Inflammatory macrophage (primary cell): ENCODE results near the gene MTMR2.
A peak's percentile ranks its signal among the peaks of the same experiment; 100 is the strongest.

Source experiments
- DNase-seq, 2 donors: peaks; one replicate each; pipeline ENCODE4 v3.0.0-alpha.2; 2020 to 2022

The MTMR2 gene

DNA sequence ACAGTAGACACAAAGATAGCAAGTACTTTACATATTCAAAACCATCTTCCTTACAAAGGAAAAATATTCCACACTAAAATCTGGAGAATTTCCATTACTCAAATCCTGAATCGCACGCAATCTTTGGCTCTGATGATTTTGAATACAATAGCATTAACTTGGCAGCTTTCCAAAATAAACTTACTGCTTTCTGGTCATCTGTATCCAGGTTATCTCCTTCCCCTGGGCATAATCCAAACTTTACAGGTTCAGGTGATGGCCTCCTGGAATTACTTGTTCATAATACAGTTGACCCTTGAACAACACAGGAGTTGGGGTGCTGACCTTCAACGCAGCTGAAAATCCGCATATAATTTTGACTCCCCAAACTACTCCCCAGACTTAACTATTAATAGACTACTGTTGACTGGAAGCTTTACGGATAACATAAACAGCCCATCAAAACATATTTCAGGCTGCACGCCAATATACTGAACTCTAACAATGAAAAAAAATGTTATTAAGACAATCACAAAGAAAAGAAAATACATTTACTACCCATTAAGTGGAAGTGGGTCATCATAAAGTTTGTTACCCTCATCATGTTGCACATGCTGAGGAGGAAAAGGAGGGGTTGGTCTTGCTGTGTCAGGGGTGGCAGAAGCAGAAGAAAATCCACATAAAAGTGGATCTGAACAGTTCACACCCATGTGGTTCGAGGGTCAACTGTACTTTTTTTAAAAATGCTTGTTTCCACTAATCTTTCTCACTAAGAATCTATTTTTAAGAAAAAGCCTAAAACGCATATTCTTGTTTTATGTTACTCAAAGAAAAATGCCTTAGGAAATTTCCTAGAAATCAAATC is 6.5 kb downstream of the MTMR2 start:
- DNase-seq = no peak

DNA sequence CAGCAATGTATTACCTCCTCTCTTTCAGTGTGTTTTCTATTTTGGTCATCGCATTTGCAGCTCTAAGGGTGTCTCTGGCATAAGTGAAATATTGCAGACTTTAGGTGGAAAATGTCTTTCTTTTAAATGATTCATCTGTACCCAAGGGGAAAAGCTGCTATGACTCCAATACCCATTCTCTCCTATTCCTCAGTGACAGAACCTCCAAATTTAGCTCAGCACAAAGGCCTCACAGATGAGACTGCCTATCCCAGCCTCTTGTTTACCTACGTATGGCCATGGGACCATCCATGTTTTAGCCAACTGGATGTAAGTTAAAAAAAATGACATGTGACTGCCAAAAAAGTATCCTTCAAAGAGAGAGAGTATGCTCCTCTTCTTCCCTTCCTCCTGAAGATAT is 7.9 kb downstream of the MTMR2 start:
- no peak for DNase-seq

DNA sequence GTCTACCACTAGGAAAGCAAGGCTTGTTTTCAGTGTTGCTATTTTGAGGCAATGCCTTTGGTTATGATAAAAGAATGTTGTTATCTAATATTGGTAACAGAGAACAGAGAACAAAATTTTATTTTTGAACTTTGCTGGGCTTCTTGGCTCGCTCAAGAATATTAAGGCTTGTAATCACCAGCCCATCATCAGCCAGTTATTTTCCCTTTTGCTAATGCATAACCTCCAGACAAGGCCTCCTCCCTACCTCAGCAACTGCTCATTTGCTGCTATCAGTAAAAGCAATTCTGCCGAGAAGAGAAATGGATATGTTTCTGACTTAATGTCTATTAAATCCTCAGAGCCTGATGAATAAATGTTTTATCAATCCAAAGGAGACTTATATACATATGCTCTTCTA is 8.9 kb downstream of the MTMR2 start:
- no peak for DNase-seq

DNA sequence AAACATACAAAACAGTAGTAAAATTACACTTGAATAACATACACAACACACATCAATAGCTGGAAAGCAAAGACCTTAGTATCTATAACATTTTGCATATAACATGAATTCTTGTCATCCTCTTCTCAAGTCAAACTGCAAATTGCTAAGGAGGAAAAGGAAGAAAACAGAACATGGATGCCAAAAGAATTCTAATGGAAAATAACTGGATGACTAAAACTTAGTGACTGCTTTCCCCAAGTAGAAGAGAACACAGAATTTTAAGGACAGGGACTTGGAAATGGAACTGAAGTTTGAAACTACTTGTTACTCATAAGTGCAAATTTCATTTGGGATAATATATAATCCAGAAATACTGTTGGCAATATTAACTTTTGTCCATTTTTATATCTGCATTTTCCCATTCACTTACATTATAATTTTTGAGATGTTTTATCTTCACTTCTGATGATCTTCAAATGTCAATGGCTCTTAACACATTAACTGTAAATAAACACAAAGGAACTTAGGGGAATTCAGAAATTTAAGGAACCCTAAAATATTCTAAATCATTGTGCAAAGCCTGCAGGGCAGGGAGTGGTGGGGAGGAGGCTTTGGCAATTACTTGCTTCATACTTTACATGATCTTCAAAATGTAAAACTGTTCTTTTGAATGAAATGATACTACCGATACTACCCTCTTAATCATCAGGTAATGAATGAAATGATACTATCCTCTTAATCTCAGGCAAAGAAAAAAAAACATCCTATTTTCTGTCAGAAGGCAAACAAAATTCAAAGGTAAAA is 9.9 kb downstream of the MTMR2 start:
- DNase-seq = peak in 1 of 2 donors; percentile 19

DNA sequence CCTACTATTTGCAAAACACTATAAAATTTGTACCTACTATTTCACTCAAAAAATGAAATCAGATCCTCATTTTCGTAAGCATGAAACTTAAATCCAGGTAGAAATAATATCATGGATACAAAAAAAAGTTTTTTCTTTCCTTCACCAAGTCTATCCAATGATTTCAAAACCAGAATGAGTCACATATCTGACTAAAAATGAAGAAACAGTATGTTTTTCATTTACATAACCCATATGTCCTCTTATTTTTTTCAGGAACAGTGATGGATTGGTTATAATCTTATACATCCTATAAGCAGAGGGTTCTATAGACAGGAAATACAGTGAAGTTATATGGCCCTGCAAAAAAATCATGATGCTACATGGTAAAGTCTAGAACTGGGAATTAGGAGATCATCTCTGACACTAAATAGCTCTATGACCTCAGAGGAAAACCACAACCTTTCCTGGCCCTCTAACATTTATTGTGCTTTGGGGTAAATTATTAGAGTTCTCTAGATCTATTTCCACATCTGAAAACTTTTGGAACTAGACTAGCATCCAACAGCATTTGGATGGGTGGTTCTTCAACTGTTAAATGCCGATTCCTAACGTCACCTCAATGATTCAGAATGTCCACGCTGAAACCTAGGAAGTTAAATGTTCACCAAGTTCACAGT is 10.9 kb downstream of the MTMR2 start:
- DNase-seq = peak in 1 of 2 donors; percentile 56

DNA sequence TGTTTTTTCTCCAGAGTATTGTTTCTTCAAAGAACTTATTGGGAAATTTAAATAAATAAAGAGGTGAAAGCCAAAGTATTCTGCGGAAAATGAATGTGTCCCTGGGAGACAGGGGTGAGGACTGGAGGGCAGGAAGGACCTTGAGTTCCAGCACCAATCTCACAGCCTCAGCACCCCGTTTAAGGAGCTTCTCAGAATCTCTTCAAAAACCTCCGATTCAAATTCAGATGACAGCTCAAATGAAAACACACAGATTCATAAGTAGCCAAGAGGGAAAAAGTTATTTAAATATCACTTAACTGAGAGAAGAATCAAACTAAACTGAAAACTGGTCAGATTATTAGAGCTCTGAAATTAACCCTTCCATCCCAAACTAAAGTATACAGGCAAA is 12.5 kb downstream of the MTMR2 start:
- no peak for DNase-seq

DNA sequence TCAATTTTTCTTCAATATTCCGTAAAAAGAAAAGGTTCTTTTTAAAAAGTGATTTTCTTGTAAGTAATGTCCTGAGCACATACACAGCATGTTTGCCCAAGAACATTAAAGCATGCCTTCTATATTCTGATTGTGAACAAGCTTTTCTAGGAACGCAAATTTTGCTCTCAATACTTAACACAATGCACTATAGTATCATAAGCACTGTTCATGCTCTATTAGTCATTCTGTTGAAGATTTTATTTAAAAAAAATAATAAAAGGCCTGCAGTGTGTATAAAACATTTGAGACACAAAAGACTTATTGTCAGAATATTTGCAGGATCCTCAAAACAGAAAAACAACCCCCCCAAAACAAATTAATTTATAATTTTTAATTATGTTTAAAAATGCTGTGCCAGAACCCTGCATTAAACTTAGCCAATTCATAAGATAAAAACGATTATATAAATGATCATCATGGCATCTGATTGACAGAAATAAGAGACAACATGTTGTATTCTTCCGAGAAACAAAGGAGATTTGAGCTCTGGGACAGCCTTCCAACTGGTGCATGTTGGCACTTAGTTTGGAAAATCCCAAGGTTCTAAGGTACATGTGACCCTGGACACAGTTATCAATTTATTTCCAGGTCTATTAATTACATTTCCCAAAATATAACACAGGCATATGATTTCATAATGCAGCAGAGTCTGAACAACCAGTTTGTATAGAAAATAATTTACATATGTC is 13.1 kb downstream of the MTMR2 start:
- no peak for DNase-seq

DNA sequence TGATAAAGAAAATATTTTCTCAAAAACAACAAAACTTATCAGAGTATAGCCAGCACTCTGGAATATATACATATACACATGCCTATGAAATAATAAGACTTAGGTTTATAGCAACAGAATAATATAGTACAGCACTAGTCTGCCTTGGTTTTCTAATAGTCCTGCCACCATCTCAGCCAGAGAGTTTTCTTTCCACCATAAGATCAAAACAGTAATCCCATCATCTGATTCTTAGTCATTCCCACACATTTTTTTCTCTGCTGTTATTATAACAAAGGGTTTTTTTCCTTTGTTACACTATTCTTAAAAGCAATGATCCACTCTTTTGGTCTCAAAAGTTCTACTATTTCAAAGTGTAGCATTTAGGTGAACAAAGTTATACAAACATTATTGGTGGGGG is 15.1 kb downstream of the MTMR2 start:
- DNase-seq = no peak

DNA sequence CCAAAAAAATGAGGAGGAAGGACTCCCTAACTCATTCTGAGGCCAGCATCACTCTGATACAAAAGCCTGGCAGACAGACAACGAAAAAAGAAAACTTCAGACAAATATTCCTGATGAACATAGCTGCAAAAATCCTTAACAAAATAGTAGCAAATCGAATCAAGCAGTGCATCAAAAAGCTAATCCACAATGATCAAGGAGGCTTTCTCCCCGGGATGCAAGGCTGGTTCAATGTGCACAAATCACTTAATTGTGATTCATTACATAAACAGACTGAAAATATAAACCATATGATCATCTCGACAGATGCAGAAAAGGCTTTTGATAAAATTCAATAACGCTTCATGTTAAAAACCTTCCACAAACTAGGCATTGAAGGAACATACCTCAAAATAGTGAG is 16.4 kb downstream of the MTMR2 start:
- no peak for DNase-seq

DNA sequence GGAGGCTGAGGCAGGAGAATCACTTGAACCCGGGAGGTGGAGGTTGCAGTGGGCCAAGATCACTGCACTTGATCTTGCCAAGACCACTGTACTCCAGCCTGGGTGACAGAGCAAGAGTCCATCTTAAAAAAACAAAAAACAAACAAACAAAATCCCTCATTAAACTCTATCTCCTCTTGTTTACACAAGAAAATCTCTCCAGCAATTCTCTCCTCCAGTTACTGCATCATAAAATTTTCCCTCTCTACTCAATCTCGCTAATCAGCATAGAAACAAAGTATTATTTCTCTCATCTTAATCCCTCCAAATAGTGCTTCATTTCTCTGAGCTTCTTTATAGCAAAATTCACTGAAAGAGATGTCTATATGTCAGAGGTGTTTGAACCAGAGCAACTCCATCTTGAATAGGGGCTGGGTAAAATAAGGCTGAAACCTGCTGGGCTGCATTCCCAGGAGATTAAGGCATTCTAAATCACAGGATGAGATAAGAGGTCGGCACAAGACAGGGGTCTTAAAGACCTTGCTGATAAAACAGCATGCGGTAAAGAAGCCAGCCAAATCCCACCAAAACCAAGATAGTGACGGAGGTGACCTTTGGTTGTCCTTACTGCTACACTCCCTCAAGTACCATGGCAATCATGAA is 19.8 kb downstream of the MTMR2 start:
- no peak for DNase-seq

DNA sequence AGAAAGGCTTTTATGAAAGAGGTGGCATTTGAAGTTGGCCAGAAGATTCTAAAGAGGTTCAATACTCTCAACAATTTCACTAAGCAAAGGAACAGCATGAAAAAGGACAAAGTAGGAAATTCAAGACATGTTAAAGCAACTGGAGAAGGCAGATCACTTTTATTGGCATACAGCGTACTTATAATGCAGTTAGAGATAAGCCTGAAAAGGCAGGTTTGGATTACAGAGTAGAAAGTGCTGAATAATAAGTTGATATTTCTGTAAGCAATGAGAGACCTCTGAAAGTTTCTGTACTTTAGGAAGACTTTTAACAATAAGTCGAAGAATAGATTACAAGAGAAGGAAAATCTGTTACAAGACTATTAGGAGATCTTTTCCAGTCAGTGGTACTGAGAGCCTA is 25.1 kb downstream of the MTMR2 start:
- DNase-seq = no peak

DNA sequence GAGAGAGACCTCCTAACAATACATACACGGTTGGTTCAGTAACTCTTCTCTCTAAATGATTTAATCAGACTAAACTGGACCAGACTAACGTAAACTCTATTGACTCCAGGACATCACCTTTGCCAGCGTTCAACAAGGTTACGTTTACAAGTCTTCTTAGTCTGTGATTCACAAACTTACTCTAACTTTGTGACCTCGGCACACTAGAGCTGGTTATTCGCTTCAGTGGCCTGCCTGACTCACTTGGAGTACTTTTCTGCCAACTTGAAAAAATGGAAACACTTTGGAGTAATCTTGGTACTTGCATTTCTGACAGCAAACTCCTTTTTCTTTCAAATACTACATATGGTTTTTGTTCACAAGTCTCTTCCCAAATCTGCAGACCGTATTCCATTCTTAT is 26.2 kb downstream of the MTMR2 start:
- no peak for DNase-seq

DNA sequence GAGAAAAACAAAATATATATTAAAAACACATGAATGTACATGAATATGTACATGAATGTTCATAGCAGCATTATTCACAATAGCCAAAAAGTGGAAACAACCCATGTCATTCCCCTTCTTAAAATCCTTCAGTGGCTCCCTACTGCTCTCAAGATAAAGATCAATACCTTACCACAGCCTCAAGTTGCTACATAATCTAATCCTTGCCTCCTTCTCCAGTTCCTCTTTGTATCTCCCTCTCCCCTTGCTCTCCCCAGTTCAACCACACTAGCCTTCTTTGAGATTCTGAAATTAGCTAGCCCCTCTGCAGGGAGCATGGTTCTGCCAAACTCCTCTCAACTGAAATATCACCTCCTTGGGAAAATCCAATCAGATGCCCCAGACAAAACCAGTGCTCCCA is 28.1 kb downstream of the MTMR2 start:
- DNase-seq = no peak

DNA sequence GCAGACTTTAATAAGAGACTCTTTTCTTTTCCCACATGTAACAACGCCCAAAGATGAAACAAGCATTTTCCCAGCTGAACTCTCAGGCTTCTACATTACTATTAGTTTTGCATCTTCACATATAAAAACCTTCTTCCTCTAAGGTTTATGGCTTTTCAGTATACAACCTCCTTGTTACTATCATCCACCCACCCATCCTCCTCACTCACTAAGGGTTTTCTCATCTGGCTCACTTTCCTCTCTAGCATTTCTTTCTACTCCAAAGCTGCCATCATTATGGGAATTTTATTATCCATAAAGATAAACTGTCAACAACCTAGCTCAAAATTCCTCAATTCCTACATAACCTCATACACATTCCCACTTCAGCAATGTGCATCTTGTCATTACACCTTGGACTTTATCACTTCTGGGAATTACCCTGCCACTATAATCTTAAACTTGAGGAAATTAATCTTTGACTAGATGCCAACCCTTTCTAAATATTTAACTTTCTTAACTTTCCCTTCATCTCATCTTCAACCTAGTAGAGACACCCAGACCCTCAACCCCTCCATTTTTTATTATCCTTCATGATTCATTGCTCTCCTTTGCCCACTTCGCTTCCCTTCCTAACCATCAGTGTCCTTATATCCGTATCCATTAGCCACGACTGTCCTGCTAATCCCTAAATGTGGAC is 30.9 kb downstream of the MTMR2 start:
- DNase-seq = no peak

DNA sequence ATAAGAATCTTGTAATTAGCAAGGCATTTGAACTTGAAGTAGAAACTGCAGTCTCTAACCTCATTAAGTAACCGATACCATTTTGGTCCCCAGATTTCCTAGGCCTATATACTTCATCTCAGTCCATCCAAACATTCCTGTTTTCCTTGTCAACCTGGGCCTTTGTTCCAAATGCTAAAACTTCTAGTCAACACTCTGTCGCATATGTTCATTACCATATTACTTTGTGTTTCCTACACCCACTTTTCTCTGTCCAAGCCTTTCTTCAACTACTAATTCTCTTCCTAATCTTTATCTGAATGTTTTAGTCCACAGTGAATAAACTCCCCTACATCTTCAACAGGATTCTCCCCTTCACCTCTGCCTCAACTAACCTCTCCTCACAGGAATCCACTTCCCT is 31.4 kb downstream of the MTMR2 start:
- DNase-seq = no peak

DNA sequence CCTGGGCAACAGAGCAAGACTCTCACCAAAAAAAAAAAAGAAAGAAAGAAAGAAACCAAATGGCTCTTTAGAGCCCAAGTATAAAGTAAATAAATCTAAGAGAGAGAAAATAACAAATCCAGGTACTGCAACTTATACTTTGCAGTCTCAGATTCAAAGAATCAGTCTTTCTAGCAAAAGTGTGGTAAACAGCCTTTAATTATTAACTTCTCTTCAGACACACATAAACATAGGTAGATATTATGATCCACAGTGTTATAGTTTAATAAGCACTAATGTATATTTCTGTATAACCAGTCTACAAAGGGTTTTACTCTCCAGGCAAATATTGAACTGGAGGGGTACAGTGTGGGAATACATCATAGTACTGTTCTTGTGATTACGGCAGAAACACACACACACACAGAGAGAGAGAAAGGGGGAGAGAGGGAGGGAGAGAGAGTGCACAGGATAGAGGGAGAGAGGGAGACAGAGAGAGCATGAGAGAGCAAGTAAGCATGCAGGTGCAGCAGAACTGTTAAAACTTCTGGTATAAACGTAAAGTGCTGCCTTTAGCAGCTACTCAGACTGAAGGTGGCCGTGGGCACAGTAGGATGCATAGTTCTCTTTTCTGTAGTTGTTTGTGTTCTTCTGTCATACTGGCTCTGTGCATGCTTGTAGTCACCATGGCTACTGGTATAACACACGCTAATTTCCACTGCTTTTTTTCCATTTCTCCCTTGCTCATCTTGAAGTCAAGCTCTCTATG is 32.3 kb downstream of the MTMR2 start:
- DNase-seq = no peak

DNA sequence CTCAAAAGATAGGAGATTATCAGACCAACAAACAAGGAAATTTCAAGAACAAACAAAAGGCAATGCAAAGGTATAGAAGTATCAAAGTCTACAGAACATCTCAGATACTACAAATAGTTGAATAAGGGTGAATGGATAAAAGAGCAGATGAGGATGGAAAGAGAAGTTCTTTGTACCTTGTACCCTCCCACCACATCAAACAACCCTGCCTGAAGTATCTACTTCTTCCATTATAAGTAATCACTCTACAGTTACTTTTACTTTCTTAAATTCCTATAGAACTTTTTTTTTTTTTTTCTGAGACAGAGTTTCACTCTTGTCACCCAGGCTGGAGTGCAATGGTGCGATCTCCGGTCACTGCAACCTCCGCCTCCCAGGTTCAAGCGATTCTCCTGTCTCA is 35.1 kb downstream of the MTMR2 start:
- no peak for DNase-seq

DNA sequence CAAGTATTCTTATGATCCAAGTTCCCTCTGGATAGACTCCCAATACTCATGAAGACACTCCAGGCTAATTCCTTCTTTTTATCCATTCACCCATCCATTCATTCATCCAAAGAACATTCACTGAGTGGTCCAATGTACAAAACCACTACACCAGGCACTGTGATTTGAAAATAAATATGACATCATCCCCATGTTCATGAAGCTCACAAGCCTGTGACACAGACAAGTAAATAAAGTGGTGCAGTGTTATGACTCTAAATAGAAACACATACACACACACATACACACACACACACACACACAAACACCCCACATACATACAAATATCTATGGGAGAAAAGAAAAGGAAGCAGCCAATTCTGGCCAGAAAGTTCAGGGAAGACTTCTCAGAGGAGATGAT is 35.5 kb downstream of the MTMR2 start:
- no peak for DNase-seq

DNA sequence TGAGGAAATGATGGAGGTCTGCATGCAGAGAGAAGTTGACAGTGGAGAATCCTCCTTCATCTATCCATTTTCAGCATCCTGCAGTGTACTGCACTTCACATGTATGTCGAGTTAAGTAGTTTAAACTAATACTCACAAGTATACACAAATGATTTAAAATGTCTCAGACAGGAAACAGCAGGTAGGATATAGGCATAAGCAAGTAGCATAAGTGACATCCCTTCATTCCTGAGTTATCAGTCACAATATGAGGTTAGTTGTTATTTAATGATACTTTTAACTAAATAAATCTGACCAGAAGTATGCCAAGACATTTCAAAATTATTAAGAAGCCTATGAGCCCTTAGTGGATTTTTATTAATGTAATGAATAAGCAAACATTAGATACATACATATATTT is 37.4 kb downstream of the MTMR2 start:
- no peak for DNase-seq

DNA sequence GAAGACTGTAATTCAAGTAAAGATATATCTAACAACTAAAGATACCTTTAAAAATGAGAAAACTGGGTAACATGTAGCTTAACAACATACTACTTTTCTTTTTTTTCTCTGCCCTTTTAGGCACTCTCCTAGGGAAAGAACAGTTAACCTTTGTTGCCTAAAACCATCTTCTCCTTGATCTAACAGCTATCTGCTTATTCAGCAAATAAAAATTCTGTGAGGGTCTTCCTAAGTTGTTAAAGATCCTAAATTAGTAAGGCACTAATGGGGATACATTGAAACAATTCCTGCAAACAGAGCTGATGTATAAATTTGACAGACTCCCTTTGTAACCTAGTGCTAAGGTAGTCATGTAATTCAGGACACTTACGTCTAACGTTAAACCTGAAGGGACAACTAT is 39.1 kb downstream of the MTMR2 start:
- DNase-seq = no peak

DNA sequence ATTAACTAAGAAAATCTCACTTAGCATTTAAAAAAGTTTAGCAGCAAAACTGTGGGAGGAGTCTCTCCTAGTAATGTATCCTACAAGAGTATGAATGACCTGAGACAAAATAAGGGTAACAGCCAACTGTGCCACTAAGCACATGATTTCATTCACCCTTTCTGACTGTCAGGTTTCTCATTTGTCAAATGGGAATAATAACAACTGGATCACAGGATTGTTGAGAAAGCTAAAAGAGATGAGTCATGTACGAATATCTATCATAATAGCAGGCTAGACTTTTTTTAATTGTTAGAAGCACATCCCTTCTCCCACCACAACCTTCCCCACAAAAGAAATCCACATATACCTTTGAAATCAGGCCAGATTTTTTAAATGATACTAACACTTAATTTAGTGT is 39.5 kb downstream of the MTMR2 start:
- DNase-seq = no peak
